Measurements from ENCODE around the gene SHQ1.

- TF ChIP-seq TAF1 (IDR thresholded peaks at IDR 0.05; ENCODE audit: control insufficient read depth, extremely low read depth, insufficient read depth, low read length, severe bottlenecking), result no peak
- TF ChIP-seq ZNF274 (IDR thresholded peaks at IDR 0.05; ENCODE audit: borderline replicate concordance, low read depth, low read length), result no peak
- no peak for TF ChIP-seq ZNF766 (CRISPR knock-in tag; conservative IDR thresholded peaks at IDR 0.05)
- no peak for TF ChIP-seq MYC (IDR thresholded peaks at IDR 0.05; ENCODE audit: low read depth, low read length)
- TF ChIP-seq MYC (CRISPR knock-in tag; IDR thresholded peaks at IDR 0.05; ENCODE audit: borderline replicate concordance, low read depth), result no peak
- no peak for TF ChIP-seq ZKSCAN1 (IDR thresholded peaks at IDR 0.05; ENCODE audit: low read depth, low read length)
- TF ChIP-seq NR2C2 (CRISPR knock-in tag; IDR thresholded peaks at IDR 0.05), result no peak
- no peak for TF ChIP-seq NR2C2 (tag; IDR thresholded peaks at IDR 0.05)
- TF ChIP-seq CBX2 (IDR thresholded peaks at IDR 0.05; ENCODE audit: insufficient read depth, low read length, poor library complexity, severe bottlenecking), result no peak
- TF ChIP-seq, protein P1, sequence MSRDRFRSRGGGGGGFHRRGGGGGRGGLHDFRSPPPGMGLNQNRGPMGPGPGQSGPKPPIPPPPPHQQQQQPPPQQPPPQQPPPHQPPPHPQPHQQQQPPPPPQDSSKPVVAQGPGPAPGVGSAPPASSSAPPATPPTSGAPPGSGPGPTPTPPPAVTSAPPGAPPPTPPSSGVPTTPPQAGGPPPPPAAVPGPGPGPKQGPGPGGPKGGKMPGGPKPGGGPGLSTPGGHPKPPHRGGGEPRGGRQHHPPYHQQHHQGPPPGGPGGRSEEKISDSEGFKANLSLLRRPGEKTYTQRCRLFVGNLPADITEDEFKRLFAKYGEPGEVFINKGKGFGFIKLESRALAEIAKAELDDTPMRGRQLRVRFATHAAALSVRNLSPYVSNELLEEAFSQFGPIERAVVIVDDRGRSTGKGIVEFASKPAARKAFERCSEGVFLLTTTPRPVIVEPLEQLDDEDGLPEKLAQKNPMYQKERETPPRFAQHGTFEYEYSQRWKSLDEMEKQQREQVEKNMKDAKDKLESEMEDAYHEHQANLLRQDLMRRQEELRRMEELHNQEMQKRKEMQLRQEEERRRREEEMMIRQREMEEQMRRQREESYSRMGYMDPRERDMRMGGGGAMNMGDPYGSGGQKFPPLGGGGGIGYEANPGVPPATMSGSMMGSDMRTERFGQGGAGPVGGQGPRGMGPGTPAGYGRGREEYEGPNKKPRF (IDR thresholded peaks at IDR 0.05; ENCODE audit: low read depth, low read length), result no peak
- no peak for TF ChIP-seq POLR2A (conservative IDR thresholded peaks at IDR 0.05)
- TF ChIP-seq PREB (CRISPR knock-in tag; IDR thresholded peaks at IDR 0.05), result no peak
Observed at GRCh38 chr3:72804361-72804760, 43.9 kb downstream of the SHQ1 start.
